HG03108 (cell line): ENCODE measurements around the gene GPR78.

Experiments
- ATAC-seq: cut with Tn5 transposase; IDR thresholded peaks from one replicate; pipeline ENCODE4 v1.9.1; 2021; ENCODE audit warnings: moderate library complexity; ENCODE audit not compliant: unreplicated experiment

Gene GPR78

GRCh38 chr4:8583655-8584025 lies 3.4 kb downstream of the GPR78 start:
- ATAC-seq = no peak

DNA sequence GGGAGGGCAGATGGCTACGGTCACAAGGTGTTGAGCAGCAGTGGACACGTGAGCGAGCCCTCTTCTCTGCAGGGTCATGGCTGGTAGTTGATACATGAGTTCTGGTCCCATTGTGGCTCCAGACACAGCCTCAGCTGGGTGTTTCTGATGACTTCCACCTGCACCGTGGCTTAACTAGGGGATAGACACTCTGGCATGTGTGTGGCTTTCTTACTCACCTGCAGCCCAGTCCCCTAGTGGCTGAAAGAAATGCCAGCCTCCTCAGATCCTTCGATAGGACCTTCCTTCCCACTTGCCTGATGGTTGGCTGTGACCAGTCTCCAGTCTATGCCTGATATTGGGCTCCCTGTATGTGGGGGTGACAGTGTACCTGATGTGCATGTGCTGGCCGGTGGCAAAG lies 5.0 kb downstream of the GPR78 start:
- ATAC-seq = no peak

- ATAC-seq = no peak
Measured at GRCh38 chr4:8585721-8586212, 5.6 kb downstream of the GPR78 start.

DNA sequence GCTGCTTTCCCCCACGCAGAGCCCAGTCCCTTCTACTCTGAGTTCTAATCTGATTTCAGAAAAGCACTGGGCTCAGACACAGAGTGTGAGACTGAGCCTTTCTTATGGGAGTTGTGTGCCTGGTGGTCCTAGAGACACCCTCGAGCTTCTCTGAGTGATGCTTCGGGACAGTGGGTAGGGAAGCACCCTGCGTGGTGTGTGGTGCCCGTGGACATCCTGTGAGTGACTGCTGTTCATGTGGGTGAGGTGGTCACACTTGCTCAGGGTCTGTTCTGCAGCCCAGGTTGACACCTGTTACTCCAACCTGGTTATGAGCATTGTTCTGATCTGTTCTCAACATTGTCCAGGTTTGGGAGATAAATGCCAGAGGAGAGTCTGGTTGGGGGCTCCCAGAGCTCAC lies 6.1 kb downstream of the GPR78 start:
- ATAC-seq = no peak

DNA sequence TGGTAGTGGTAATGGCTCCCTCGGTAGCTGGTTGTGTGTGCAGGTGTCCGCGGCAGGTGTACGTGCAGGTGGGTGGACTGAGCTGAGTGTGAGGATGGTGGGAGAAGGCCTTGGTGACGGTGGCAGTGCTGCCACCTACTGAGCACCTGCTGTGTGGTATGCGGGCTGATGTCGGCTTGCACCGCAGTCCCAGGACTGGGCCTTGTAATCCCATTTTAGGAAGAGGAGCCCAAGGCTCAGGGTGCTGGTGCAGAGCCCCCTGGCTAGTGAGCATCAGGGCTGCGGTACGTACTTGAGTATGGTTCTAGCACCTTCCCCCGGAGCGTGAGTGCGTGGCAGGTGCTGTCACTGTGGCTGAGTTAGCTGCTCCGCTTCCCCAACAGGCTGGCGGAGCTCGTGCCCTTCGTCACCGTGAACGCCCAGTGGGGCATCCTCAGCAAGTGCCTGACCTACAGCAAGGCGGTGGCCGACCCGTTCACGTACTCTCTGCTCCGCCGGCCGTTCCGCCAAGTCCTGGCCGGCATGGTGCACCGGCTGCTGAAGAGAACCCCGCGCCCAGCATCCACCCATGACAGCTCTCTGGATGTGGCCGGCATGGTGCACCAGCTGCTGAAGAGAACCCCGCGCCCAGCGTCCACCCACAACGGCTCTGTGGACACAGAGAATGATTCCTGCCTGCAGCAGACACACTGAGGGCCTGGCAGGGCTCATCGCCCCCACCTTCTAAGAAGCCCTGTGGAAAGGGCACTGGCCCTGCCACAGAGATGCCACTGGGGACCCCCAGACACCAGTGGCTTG lies 6.7 kb downstream of the GPR78 start:
- no peak for ATAC-seq

DNA sequence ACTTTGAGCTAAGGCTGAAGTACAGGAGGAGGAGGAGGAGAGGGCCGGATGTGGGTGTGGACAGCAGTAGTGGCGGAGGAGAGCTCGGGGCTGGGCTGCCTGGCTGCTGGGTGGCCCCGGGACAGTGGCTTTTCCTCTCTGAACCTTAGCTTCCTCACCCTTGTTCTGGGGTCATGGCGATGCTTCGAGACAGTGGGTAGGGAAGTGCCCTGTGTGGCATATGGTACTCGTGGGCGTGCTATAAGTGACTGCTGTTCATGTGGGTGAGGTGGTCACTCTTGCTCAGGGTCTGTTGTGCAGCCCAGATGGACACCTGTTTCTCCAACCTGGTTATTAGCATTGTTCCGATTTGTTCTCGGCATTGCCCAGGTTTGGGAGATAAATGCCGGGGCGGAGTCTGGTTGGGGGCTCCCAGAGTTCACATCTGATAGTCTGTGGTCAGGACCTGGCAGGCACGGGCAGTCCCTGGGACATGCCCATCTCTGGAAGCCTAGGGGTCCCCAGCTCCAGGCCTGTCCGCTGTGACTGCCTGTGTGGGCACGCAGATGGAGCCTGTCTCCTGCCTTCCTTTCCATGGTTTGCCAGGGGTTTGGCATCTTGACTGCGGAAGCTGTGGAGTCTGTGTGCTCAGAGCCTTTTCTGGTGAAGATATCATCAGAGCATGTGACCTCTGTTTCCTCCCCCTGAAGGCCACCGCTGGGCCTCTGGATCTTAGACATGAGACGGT lies 7.4 kb downstream of the GPR78 start:
- no peak for ATAC-seq

DNA sequence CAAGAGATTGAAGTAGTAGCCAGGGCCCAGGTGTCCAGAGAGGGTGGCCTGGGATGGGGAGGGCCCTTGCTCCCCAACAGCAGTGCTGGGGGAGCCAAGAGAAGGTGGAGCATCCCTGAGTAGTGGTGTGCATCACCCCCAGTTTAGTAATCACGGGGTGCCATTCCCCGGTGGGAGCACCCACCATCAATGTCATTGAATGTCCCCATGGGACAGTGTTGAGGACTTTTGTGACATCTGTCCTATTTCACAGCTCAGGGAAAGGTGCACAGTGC lies 7.9 kb downstream of the GPR78 start:
- no peak for ATAC-seq

DNA sequence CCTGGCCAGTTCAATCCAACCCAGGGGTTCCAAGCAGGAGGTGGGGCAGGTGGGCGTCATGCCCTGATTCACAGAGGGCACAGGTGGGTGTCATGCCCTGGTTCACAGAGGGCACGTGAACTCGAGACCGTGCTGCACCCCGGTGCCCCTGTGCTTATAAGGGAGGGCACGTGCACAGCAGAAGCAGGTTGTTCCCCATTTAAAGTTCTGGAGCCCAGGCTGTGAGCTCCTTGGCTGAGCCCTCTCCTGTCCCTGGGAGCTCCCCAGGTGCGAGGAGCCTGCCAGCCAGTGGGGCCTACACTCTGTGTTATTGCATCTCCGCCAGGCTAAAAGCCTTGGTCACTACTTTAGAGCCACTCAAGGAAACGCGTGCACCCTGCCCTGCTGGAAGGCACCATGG lies 9.1 kb downstream of the GPR78 start:
- no peak for ATAC-seq

DNA sequence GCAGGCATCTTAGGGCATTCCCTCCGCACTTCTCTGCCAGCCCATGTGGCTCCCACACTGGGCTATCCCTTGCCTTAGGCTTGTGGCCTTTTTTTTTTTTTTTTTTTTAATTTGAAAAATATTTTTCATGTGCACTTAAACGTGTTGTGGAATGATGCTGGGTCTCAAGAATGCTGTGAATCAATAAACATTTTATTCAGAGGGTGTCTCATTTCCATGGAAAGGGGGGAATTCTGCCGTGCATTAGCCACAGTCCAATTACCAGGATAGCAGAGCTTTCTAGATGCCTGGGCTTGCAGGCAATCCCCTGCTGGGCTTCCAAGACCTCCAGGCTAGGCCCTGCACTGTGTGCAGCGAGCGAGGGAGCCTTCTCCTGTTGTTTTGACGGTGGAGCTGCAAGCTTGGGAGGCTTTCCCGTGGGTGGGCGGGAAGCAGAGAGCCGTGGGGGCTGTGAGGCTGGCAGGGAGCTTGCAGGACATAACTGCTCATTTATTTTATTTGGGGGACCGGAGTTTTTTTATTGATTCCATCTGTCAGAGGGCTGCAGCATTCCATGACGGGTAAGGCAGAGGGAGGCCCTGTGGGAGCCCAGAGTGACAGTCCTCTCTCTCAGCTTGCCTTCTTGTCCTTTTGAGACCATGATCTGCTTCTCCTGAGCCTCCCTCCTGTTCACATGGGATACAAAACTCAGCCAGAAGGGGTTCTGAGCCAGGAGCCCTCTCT lies 9.8 kb downstream of the GPR78 start:
- no peak for ATAC-seq

DNA sequence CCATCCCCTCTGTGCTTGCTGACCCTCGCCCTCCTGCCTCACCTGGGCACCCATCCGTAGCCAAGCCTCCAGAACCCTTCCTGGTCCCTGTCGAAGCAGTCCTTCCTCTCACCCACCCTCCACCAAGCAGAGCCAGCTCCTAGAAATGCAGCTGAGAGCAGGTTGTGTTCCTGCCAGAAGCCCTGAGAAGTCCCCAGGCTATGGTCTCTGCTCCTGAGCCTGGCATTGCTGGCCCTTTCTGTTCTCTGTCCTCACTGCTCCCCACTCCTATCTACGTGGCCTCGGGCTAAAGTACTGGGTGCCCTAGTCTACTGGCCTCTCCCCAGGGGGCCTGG lies 10.3 kb downstream of the GPR78 start:
- ATAC-seq = no peak

DNA sequence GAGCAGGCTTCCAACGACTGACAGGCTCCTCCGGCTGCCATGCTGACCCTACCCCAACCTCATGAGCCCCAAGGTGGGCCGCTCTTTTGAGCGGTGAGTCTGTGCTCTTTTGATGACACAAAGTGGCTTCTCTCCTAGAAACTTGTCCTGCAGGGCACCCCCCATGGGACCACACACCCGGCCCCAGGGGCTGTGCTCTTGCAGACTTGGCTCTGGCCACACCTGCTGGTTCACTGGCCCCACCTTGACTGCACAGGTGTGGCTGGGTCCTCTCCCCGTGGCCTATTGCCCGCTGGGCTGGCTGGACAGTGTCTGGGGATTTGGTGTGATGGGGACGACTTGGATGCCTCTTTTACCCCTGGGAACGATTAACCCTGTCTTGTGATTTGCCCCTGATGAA lies 10.9 kb downstream of the GPR78 start:
- no peak for ATAC-seq

GRCh38 chr4:8591626-8592365 lies 11.6 kb downstream of the GPR78 start:
- ATAC-seq = no peak

DNA sequence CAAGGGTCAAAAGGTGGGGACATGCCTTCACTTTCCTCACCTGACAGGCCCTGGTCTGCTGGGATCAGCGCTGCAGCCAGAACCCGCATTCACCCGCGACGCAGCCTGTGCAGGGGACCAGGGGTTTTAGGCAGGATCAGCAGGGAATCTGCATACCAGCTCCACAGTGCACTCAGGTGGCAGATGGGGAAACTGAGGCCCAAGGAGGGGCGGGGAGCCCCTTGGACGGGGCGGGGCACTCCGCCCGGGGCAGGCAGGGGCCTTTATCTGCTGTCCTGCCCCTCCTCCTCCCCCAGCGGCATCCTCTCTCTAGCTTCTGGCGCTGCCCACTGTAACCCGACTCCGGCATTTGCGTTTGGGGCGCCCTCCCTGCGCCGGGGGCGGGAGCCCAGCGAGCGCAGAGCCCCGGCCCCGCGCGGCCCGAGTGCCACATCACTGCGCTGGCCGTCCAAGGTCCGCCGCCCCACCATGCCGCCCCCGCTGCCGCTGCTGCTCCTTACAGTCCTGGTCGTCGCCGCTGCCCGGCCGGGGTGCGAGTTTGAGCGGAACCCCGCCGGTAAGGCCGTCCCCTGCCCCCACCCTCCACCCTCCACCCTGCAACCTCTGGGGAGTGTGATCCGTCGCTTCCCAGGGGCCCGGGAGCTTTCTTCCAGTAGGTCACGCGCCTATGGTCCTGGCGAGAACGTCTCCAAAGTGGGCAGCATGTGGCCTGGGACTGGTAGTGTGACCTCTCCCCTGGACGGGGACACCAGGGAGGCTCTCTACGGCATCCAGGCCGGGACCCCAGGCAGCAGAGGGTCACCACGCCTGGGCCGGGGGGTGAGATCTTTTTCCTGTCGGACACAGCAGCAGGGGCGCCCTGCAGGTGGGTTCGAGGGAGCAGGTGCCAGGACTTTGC lies 12.4 kb downstream of the GPR78 start, which contains the start of gene CPZ:
Gene CPZ, plus strand, starts transcription at position 400 of the 898 bp plus-strand sequence. Its CDS starts 69 bp downstream, at position 469.
- no peak for ATAC-seq

GRCh38 chr4:8593264-8594096 lies 13.3 kb downstream of the GPR78 start:
- no peak for ATAC-seq

DNA sequence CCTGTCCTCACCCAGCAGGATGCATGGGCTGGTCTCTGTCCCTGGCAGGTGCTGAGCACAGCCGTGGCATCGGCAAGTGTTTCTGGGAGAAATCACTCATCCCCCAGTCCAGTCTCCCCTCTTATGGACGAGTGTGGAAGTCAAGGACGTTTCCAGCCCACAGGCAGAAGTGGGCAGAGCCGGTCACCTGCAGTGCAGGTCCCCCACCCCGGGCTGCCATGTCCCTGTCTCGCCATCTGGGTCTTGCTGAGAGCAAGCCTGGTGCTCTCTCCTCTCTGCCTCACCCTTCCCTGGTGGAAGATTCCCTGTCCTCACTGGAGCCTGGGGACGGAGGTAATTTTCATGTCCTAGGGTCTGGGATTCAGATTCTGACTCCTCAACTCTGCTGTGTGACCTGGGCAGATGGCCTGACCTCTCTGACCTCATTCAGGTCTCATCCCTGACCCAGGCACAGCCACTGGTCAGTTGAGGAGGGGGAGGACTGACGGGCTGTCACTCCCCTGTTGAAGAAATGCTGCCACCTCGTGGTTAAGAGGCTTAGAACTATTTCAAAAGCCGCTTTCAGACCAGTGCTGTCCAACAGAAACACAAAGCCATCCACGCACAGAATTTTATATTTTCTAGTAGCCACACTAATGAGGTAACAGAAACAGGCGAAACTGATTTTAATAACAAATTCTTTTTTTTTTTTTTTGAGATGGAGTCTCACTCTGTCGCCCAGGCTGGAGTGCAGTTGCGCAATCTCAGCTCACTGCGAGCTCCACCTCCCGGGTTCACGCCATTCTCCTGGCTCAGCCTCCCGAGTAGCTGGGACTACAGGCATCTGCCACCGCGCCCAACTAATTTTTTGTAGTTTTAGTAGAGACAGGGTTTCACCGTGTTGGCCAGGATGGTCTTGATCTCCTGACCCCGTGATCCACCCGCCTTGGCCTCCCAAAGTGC lies 14.2 kb downstream of the GPR78 start:
- no peak for ATAC-seq

- no peak for ATAC-seq
Measured at GRCh38 chr4:8595237-8596087, 15.3 kb downstream of the GPR78 start.

- no peak for ATAC-seq
Measured at GRCh38 chr4:8596891-8597290, 16.7 kb downstream of the GPR78 start.
